H1 (cell line): Measurements from ENCODE around the gene CFAP65. TPM values are rescaled to one million over a fixed set of nuclear protein-coding genes. Genes with fewer than 3 reads are reported as not detected.

Experiments
- ASH2L ChIP-seq: fragments of 200-600, 300-600 bp; sonication (generic); IDR thresholded peaks from one replicate; pipeline ENCODE4 v1.7.1; 2017; ENCODE audit warnings: low read length
- CTBP2 ChIP-seq: IDR thresholded peaks from 2 replicates; pipeline ENCODE4 v1.7.0; 2011; ENCODE audit warnings: borderline replicate concordance, mild to moderate bottlenecking, moderate library complexity, mixed read lengths, low read length; ENCODE audit not compliant: insufficient read depth, insufficient read length
- FOSL1 ChIP-seq: IDR thresholded peaks from 2 replicates; pipeline ENCODE4 v1.6.1; 2011; ENCODE audit warnings: mild to moderate bottlenecking, low read depth, low read length, moderate library complexity; ENCODE audit not compliant: insufficient read depth
- JUND ChIP-seq: IDR thresholded peaks from 2 replicates; pipeline ENCODE4 v1.6.1; 2011; ENCODE audit warnings: mild to moderate bottlenecking, improper control_type of control experiment, low read length
- KDM4A ChIP-seq: IDR thresholded peaks from one replicate; pipeline ENCODE4 v1.7.1; 2012; ENCODE audit warnings: low read depth, mild to moderate bottlenecking, moderate library complexity, low read length, inconsistent platforms; ENCODE audit not compliant: severe bottlenecking
- NRF1 ChIP-seq: IDR thresholded peaks from 2 replicates; pipeline ENCODE4 v1.6.1; 2011; ENCODE audit warnings: mild to moderate bottlenecking, low read depth, low read length, improper control_type of control experiment
- SIX5 ChIP-seq: IDR thresholded peaks from 2 replicates; pipeline ENCODE4 v1.6.1; 2011; ENCODE audit warnings: mild to moderate bottlenecking, low read depth, low read length
- SP1 ChIP-seq: IDR thresholded peaks from 2 replicates; pipeline ENCODE4 v1.6.1; 2011; ENCODE audit warnings: low read depth, low read length
- TAF7 ChIP-seq: optimal IDR thresholded peaks from 2 replicates; pipeline ENCODE3; 2011; ENCODE audit warnings: low read depth, mild to moderate bottlenecking, inconsistent platforms, low read length, moderate library complexity, borderline replicate concordance
- polyA plus RNA-seq, 7 experiments: library from polyadenylated mRNA; depleted of rRNA in 3 of 7; stranded (reverse) in 5 of 7; unstranded in 2 of 7; fragments of >200 nt in 5 of 7; fragments of 200-250 nt in 2 of 7; gene quantifications; 1 replicate in 5 of 7; 2 replicates in 1 of 7; 4 replicates in 1 of 7; pipeline versions ENCODE4 v1.2.1 to v1.2.3, GENCODE V29; 2011 to 2013; ENCODE audit warnings: missing spikeins in 2 of 7, mixed read lengths in 2 of 7
- total RNA-seq: library from RNA; stranded (reverse); fragmentation: NEBNext Ultra II Directional; extraction: Animal tissue kit (Norgen Biotek cat#: 25700); gene quantifications from 2 replicates; pipeline ENCODE4 v1.2.1, GENCODE V29; 2021

CFAP65 gene
- total and polyA plus RNA-seq, 2 of the 8 experiments (the other 6 are each of a cell fraction or from before 2014, with no cell fraction given) = 0.19 to 0.45 TPM

DNA sequence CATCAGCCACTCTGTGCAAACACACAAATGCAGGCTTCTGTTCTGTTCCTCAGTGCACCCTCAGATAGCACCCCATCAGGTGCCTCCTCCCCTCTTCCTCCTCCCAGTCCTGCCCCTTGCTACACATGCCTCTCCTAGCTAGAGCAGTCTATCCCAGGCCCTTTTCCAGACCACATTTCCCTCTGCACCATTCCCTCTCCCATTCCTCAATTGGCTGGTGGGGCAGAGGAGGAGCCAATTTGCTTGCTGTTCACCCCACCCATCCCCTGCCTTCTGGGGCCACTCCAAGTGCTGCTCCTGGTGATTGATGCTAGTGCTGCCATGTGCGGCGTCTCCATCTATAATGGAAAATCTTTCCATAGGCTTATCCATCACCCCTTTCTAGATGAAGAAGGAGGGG lies 5.4 kb downstream of the CFAP65 start (continued):
- TF ChIP-seq CTBP2 (no peak), KDM4A (no peak), SIX5 (no peak), ASH2L (no peak), FOSL1 (no peak), NRF1 (no peak), SP1 (no peak), TAF7 (no peak), JUND (no peak)
